Mesenchymal stem cell (in vitro differentiated cells and primary cell): Measurements from ENCODE around the gene GNPTG.

Source experiments
- DNase-seq: peaks from one replicate; pipeline ENCODE4 v3.0.0-alpha.2; 2013
- H2AFZ ChIP-seq: one replicate; pipeline ENCODE4 v1.6.1; 2013; ENCODE audit warnings: low read depth, mild to moderate bottlenecking, control low read depth, inconsistent platforms, low read length, moderate library complexity
- H2AK5ac ChIP-seq: 2 replicates; pipeline ENCODE4 v1.6.1; 2013; ENCODE audit warnings: low read length, moderate library complexity, mild to moderate bottlenecking, inconsistent platforms; ENCODE audit not compliant: severe bottlenecking
- H2BK120ac ChIP-seq: one replicate; pipeline ENCODE4 v1.6.1; 2013; ENCODE audit warnings: low read depth, mild to moderate bottlenecking, inconsistent platforms, low read length, moderate library complexity
- H2BK12ac ChIP-seq, 2 experiments: one replicate each; pipeline ENCODE4 v1.6.1; 2013; ENCODE audit warnings: inconsistent platforms in 2 of 2, low read length in 2 of 2, mild to moderate bottlenecking in 2 of 2, moderate library complexity in 2 of 2, control low read depth in 1 of 2
- H2BK15ac ChIP-seq: one replicate; pipeline ENCODE4 v1.6.1; 2013; ENCODE audit warnings: mild to moderate bottlenecking, low read depth, inconsistent platforms; ENCODE audit not compliant: poor library complexity, severe bottlenecking
- H2BK5ac ChIP-seq: 2 replicates; pipeline ENCODE4 v1.6.1; 2013; ENCODE audit warnings: low read depth, mild to moderate bottlenecking, low read length, control low read depth, inconsistent platforms; ENCODE audit not compliant: poor library complexity, severe bottlenecking
- H3K14ac ChIP-seq, 2 experiments: one replicate each; pipeline ENCODE4 v1.6.1; 2013; ENCODE audit warnings: inconsistent platforms in 2 of 2, low read length in 2 of 2, control low read depth in 1 of 2, mild to moderate bottlenecking in 1 of 2, moderate library complexity in 1 of 2
- H3K18ac ChIP-seq, 2 experiments: one replicate each; pipeline ENCODE4 v1.6.1; 2013; ENCODE audit warnings: inconsistent platforms in 2 of 2, low read length in 2 of 2, control low read depth in 1 of 2, low read depth in 1 of 2, mild to moderate bottlenecking in 1 of 2
- H3K23ac ChIP-seq, 2 experiments: one replicate each; pipeline ENCODE4 v1.6.1; 2013; ENCODE audit warnings: inconsistent platforms in 2 of 2, low read length in 2 of 2, mild to moderate bottlenecking in 2 of 2, moderate library complexity in 2 of 2, control low read depth in 1 of 2
- H3K27ac ChIP-seq: 2 replicates; pipeline ENCODE4 v1.5.1; 2013; ENCODE audit warnings: mild to moderate bottlenecking, moderate library complexity, low read length, control low read depth, inconsistent platforms; ENCODE audit not compliant: poor library complexity, severe bottlenecking
- H3K27me3 ChIP-seq, 2 experiments: 2 replicates each; pipeline versions ENCODE4 v1.6.1 to v1.7.0; 2013; ENCODE audit warnings: low read length in 2 of 2, mild to moderate bottlenecking in 2 of 2, moderate library complexity in 2 of 2, control low read depth in 1 of 2, inconsistent platforms in 1 of 2; ENCODE audit not compliant: control insufficient read depth in 1 of 2, insufficient read depth in 1 of 2
- H3K36me3 ChIP-seq, 2 experiments: 2 replicates each; pipeline versions ENCODE4 v1.6.1 to v1.7.0; 2013; ENCODE audit warnings: low read length in 2 of 2, control low read depth in 1 of 2, inconsistent platforms in 1 of 2, low read depth in 1 of 2, mild to moderate bottlenecking in 1 of 2; ENCODE audit not compliant: insufficient read depth in 2 of 2, control insufficient read depth in 1 of 2
- H3K4ac ChIP-seq, 2 experiments: one replicate each; pipeline ENCODE4 v1.6.1; 2013; ENCODE audit warnings: inconsistent platforms in 2 of 2, low read length in 2 of 2, mild to moderate bottlenecking in 2 of 2, moderate library complexity in 2 of 2, control low read depth in 1 of 2, low read depth in 1 of 2
- H3K4me1 ChIP-seq: 2 replicates; pipeline ENCODE4 v1.6.1; 2013; ENCODE audit warnings: low read depth, low read length, control low read depth; ENCODE audit not compliant: control insufficient read depth, insufficient read depth
- H3K4me2 ChIP-seq: 2 replicates; pipeline ENCODE4 v1.6.1; 2013; ENCODE audit warnings: low read length, mild to moderate bottlenecking, inconsistent platforms; ENCODE audit not compliant: poor library complexity, severe bottlenecking
- H3K4me3 ChIP-seq, 2 experiments: 2 replicates each; pipeline versions ENCODE4 v1.5.1 to v1.7.0; 2013; ENCODE audit warnings: low read length in 2 of 2, mild to moderate bottlenecking in 2 of 2, control low read depth in 1 of 2, low read depth in 1 of 2; ENCODE audit not compliant: insufficient read depth in 1 of 2
- H3K79me1 ChIP-seq: replicated peaks from 2 replicates; pipeline ENCODE4 v1.6.1; 2013; ENCODE audit warnings: mild to moderate bottlenecking, control low read depth, low read length, inconsistent platforms; ENCODE audit not compliant: poor library complexity, severe bottlenecking
- H3K9ac ChIP-seq: 2 replicates; pipeline ENCODE4 v1.7.0; 2013; ENCODE audit warnings: mild to moderate bottlenecking, low read length, moderate library complexity
- H3K9me3 ChIP-seq: 2 replicates; pipeline ENCODE4 v1.7.0; 2013; ENCODE audit warnings: mild to moderate bottlenecking, low read length; ENCODE audit not compliant: control insufficient read depth
- H4K8ac ChIP-seq: one replicate; pipeline ENCODE4 v1.6.1; 2013; ENCODE audit warnings: inconsistent platforms, mild to moderate bottlenecking, low read length, moderate library complexity
- H4K91ac ChIP-seq: one replicate; pipeline ENCODE4 v1.6.1; 2013; ENCODE audit warnings: mild to moderate bottlenecking, low read length, inconsistent platforms
- WGBS: methylation state at CpG from one replicate; pipeline ENCODE4 v1.1.7; 2013; ENCODE audit warnings: mixed read lengths; 5-methylcytosine and 5-hydroxymethylcytosine counted together

Gene GNPTG

DNA sequence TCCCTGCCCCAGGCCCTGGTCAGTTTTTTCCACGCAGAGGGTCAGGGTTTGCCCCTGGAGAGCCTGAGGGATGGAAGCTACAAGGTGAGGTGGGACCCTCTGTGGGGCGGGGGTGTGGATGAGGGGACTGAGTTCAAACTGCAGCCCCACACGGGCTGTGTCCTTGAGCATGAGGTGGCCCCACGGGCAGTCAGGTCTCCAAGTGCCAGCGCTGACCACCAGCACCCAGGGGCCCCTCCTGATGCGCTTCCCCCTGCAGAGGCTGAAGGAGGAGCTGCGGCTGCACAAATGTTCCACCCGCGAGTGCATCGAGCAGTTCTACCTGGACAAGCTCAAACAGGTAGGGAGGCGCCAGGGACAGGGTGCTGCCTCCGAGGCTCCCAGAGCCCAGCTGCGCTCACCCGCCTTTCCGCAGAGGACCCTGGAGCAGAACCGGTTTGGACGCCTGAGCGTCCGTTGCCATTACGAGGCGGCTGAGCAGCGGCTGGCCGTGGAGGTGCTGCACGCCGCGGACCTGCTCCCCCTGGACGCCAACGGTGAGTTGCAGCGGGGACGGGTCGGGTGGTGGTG, 4.4 kb upstream of the GNPTG start:
- Histone ChIP-seq H3K23ac (no peak overlapping the region), H3K4me2 (no peak overlapping the region), H3K4me1 (peaks cover 29% of the 10 kb centered on the region), H3K4me3 (no peak overlapping the region), H2BK120ac (no peak overlapping the region), H3K4ac (no peak overlapping the region), H2BK15ac (no peak overlapping the region), H3K9me3 (no peaks in the 10 kb centered on the region), H3K18ac (no peak overlapping the region), H2BK12ac (no peak overlapping the region), H4K8ac (no peak overlapping the region), H4K91ac (no peak overlapping the region), H3K27me3 (peaks cover 2 to 26% of the 10 kb centered on the region in 2 experiments), H3K14ac (no peak overlapping the region), H2AFZ (no peak overlapping the region), H2AK5ac (no peak overlapping the region), H3K9ac (no peak overlapping the region), H3K36me3 (peaks cover 25 to 43% of the 10 kb centered on the region in 2 experiments), H2BK5ac (no peak overlapping the region), H3K27ac (no peak overlapping the region), H3K79me1 (peaks cover 31% of the 10 kb centered on the region)
- DNase-seq: no peak
- 95% methylated on average over 31 of the region's 31 CpGs for WGBS

DNA sequence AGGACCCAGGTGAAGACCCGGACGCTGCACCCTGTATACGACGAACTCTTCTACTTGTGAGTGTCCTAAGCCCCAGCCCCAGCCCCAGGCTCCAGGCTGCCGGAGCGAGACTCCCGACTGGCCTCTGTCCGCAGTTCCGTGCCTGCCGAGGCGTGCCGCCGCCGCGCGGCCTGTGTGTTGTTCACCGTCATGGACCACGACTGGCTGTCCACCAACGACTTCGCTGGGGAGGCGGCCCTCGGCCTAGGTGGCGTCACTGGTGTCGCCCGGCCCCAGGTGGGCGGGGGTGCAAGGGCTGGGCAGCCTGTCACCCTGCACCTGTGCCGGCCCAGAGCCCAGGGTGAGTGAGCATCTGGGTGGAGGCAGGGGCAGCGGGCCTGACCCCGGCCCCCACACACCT, 3.8 kb upstream of the GNPTG start:
- Histone ChIP-seq H3K9ac (no peak overlapping the region), H3K27ac (no peak overlapping the region), H2BK5ac (no peak overlapping the region), H3K9me3 (no peaks in the 10 kb centered on the region), H4K8ac (no peak overlapping the region), H2AFZ (no peak overlapping the region), H3K4me2 (no peak overlapping the region), H4K91ac (no peak overlapping the region), H3K4ac (no peak overlapping the region), H3K36me3 (peaks cover 25 to 43% of the 10 kb centered on the region in 2 experiments), H2BK12ac (no peak overlapping the region), H2AK5ac (no peak overlapping the region), H3K27me3 (peaks cover 0 to 20% of the 10 kb centered on the region in 2 experiments), H3K23ac (no peak overlapping the region), H2BK120ac (no peak overlapping the region), H3K79me1 (peaks cover 34% of the 10 kb centered on the region), H3K4me3 (no peak overlapping the region), H3K18ac (no peak overlapping the region), H3K14ac (no peak overlapping the region), H2BK15ac (no peak overlapping the region), H3K4me1 (peaks cover 27% of the 10 kb centered on the region)
- DNase-seq: no peak
- 93% methylated on average over 28 of the region's 29 CpGs for WGBS

DNA sequence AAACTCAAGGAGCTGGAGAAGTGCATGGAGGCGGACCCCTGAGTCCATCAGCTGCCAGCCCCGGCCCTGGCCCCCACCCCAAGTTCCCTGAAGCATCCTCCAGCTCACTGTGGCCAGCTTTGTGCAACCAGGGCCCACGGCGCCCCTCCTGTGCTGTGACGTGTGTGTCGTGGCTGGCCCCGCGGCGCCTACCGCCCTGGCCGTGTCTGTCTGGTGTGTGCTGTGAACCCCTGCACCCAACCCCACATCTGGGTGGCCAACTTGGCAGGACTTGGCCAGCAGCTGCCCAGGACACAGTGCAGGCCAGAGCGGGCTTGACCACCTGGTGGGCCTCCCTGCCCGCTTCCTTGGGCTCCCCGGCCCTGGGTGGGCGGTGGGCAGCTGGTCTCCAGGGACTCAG, 3.3 kb upstream of the GNPTG start:
- Histone ChIP-seq H2BK15ac (no peak overlapping the region), H3K36me3 (peaks cover 25 to 43% of the 10 kb centered on the region in 2 experiments), H4K8ac (no peak overlapping the region), H2AK5ac (no peak overlapping the region), H3K27me3 (peaks cover 0 to 15% of the 10 kb centered on the region in 2 experiments), H2BK5ac (no peak overlapping the region), H2BK120ac (no peak overlapping the region), H3K14ac (no peak overlapping the region), H3K4ac (no peak overlapping the region), H2BK12ac (no peak overlapping the region), H3K4me3 (no peak overlapping the region), H4K91ac (no peak overlapping the region), H3K79me1 (peaks cover 34% of the 10 kb centered on the region), H3K4me2 (no peak overlapping the region), H2AFZ (no peak overlapping the region), H3K9ac (no peak overlapping the region), H3K18ac (no peak overlapping the region), H3K4me1 (peaks cover 25% of the 10 kb centered on the region), H3K27ac (no peak overlapping the region), H3K23ac (no peak overlapping the region), H3K9me3 (no peaks in the 10 kb centered on the region)
- WGBS: 99% methylated on average over 15 of the region's 15 CpGs
- DNase-seq: no peak

DNA sequence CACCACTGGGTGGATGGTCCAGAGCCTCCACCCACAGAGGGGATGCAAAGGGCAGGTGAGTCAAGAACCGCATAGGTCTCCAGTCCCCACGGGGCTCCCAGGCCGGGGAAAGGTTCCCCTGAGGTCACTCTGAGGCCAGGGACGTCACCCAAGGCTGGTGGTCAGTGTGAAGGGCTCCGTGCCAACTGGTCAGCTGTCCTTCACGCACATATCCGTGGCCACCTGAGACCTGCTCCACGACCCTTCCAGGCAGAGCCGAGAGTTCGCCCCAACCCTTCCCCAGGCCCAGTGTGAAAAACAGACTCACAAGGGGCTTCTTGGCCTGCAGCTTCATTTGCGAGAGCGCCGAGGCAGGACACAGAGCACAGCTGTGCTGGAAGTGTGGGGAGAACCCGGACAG, 2.8 kb upstream of the GNPTG start:
- Histone ChIP-seq H2AK5ac (no peak overlapping the region), H3K79me1 (peaks cover 34% of the 10 kb centered on the region), H3K14ac (no peak overlapping the region), H4K91ac (no peak overlapping the region), H4K8ac (no peak overlapping the region), H3K9ac (no peak overlapping the region), H3K4ac (no peak overlapping the region), H3K23ac (no peak overlapping the region), H3K27ac (no peak overlapping the region), H2BK5ac (no peak overlapping the region), H2AFZ (no peak overlapping the region), H2BK15ac (no peak overlapping the region), H3K27me3 (peaks cover 0 to 10% of the 10 kb centered on the region in 2 experiments), H3K18ac (no peak overlapping the region), H3K4me1 (peaks cover 24% of the 10 kb centered on the region), H3K36me3 (peaks cover 25 to 45% of the 10 kb centered on the region in 2 experiments), H3K4me2 (no peak overlapping the region), H2BK120ac (no peak overlapping the region), H3K9me3 (no peaks in the 10 kb centered on the region), H3K4me3 (no peak overlapping the region), H2BK12ac (no peak overlapping the region)
- WGBS: 97% methylated on average over 14 of the region's 14 CpGs
- no peak for DNase-seq
